GM10266 (cell line): ENCODE data around the gene APEX1.

Experiments
- DNase-seq: peaks from one replicate; pipeline ENCODE4 v3.0.0; 2012; ENCODE audit errors: extremely low spot score
- CTCF ChIP-seq: IDR thresholded peaks from 2 replicates; pipeline ENCODE4 v1.5.1; 2012; ENCODE audit warnings: mild to moderate bottlenecking, low read depth; ENCODE audit not compliant: control insufficient read depth, insufficient read depth; ENCODE audit errors: missing control alignments

Gene APEX1

GRCh38 chr14:20482382-20482781, 27.4 kb downstream of the APEX1 start:
- DNase-seq: no peak
- TF ChIP-seq CTCF: no peak

GRCh38 chr14:20485900-20486299, 30.9 kb downstream of the APEX1 start:
- DNase-seq: no peak
- TF ChIP-seq CTCF: no peak

DNA sequence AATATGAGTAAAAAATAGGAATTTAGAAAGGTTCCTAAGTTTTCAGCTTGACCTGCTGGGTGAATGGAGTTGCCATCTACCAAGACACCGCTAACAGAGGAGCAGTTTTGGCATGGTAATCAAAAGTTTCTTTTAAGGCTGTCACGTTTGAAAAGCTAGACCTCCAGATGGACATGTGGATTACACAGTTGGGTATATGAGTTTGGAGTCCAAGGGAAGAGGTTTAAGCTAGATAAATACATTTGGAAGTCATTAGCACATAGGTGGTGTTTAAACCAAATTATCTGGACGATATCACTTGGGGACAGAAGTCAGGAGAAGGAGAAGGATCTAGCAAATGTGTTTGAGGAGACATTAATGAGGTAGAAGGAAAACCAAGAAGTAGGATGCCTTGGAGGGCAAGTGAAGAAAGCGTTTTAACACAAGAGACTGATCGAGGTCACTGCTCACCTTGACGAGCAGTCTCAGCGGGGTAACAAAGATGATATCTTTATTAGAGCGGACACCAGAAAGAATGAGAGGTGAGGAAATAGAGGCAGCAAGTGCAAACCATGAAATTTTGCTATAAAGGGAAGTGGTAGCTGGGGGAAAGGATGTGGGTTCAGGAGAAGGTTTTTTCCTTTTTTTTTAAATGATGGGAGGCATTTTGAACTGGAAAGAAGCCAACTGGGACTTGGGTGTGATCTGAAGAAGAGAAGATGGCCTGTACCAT, 31.8 kb downstream of the APEX1 start:
- no peak for DNase-seq
- TF ChIP-seq CTCF: no peak

DNA sequence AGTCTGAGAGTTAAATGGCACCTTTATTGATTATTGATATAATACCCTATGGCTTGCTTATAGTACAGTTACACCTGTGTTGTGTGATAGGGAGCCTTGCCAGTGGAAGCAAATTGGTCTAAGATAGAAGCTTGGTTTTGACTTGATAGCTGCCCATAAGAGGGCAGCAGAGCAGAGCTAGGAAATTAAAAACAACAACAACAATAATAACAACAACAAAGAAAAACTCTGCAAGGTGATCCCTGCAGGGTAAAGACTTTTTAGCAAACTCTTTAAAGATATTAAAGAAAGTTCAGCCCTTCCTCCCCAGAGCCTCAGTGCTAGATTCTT, 32.3 kb downstream of the APEX1 start:
- DNase-seq: no peak
- peak; percentile 5 for TF ChIP-seq CTCF

GRCh38 chr14:20489093-20489994, 34.3 kb downstream of the APEX1 start:
- no peak for DNase-seq

GRCh38 chr14:20490563-20490962, 35.5 kb downstream of the APEX1 start:
- TF ChIP-seq CTCF: no peak
- no peak for DNase-seq

More at GRCh38 chr14:20489093-20489994, 34.3 kb downstream of the APEX1 start:
- no peak for TF ChIP-seq CTCF

DNA sequence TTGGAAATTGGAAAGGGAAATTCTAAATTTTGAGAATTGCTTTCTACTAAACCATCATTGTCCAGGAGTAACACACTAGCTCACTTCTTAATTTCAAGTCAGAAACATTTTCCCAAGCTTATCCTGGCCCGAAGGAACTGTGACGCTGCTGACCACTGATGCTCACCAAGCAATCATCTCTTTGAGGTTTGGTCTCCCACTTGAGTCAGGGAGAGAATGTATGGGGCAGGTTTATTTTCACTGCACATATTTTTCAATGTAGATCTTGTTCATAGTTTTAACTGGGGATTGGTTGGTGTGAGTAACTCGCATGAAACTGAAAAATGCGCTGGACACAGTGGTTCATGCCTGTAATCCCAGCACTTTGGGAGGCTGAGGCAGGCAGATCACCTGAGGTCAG, 37.5 kb downstream of the APEX1 start:
- DNase-seq: no peak
- no peak for TF ChIP-seq CTCF
